ENCODE measurements around the gene GSG1L. TPM values are rescaled to one million over a fixed set of nuclear protein-coding genes. Genes with fewer than 3 reads are reported as not detected.

Gene GSG1L
- total RNA-seq, 2 experiments from 2014 or later, result not detected

DNA sequence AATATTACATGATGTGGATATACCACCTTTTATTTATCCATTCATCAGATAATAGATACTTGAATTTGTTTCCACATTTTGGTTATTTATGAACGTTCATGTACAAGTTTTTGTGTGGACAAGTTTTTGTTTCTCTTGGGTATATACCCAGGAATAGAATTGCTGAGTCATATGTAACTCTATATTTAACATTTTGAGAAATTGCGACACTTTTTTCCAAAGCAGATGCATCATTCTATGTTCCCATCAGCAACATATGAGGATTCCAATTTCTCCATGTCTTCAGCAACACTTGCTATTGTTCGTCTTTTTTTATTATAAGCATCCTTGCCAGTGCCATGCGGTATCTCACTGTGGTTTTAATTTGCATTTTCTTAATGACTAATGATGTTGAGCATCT lies 93.9 kb downstream of the GSG1L start:
- ATAC-seq, result no peak
- intact Hi-C loops (cut with micrococcal nuclease), result no loop called here
- TF ChIP-seq, protein P1, sequence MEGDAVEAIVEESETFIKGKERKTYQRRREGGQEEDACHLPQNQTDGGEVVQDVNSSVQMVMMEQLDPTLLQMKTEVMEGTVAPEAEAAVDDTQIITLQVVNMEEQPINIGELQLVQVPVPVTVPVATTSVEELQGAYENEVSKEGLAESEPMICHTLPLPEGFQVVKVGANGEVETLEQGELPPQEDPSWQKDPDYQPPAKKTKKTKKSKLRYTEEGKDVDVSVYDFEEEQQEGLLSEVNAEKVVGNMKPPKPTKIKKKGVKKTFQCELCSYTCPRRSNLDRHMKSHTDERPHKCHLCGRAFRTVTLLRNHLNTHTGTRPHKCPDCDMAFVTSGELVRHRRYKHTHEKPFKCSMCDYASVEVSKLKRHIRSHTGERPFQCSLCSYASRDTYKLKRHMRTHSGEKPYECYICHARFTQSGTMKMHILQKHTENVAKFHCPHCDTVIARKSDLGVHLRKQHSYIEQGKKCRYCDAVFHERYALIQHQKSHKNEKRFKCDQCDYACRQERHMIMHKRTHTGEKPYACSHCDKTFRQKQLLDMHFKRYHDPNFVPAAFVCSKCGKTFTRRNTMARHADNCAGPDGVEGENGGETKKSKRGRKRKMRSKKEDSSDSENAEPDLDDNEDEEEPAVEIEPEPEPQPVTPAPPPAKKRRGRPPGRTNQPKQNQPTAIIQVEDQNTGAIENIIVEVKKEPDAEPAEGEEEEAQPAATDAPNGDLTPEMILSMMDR (IDR thresholded peaks at IDR 0.05), result no peak
- peaks cover 11% of the 10 kb centered on the region for H3K27me3 Mint-ChIP-seq
- H3K9me3 Mint-ChIP-seq, result no peaks in the 10 kb centered on the region
- H3K4me3 Mint-ChIP-seq, result no peak overlapping the region
- CTCF ChIA-PET, result no interaction called here
- H3K27ac Mint-ChIP-seq, result no peak overlapping the region
- no peak for DNase-seq
- no peaks in the 10 kb centered on the region for H3K36me3 Mint-ChIP-seq (ENCODE audit: low read depth)
- H3K4me1 Mint-ChIP-seq (ENCODE audit: low read depth), result peaks cover 1% of the 10 kb centered on the region
- POLR2A ChIA-PET, result no interaction called here

DNA sequence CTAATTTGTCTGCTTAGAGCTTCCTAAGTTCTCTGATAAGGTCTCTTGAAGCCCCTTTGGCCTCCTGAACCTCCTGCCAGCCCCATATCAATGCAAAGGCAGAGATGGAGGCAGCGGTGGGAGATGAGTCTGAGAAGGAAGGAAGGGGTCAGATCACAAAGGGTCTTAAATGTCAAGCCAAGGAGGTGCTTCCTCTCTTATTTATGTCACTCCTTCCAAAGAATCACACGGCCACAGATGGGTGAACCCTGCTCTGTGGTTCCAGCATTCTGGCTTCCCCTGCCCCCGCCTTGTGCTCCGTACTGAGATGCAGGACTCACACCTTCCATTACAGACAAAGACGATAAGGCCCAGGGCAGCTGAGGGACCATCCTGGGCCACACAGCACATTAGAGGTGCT lies 96.3 kb downstream of the GSG1L start:
- POLR2A ChIA-PET, result no interaction called here

DNA sequence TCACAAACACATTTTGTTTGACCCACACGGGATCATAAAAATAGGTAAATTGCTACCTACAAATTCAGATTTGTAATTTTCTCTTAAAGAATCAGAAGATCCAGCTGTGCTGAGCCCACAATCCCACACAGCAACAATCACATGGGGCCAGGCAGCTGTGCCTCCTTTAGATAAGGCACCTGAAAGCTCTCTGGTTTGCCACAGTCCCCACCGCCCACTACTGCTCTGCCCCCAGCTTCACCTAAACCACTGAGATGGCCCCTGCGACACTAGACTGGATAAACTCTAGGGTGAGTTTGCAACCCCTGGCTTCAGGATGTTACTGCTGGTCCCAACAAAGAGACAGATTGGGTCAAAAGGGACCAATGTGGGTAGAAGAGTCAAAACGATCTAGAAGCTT lies 96.8 kb downstream of the GSG1L start:
- Mint-ChIP-seq H3K4me3 (no peak overlapping the region), H3K27me3 (peaks cover 15% of the 10 kb centered on the region), H3K4me1 (ENCODE audit: low read depth) (no peaks in the 10 kb centered on the region), H3K36me3 (ENCODE audit: low read depth) (no peaks in the 10 kb centered on the region), H3K9me3 (no peaks in the 10 kb centered on the region), H3K27ac (no peak overlapping the region)
- TF ChIP-seq, protein P1 (IDR thresholded peaks at IDR 0.05), result no peak
- ChIA-PET CTCF (no interaction called here), POLR2A (no interaction called here)
- ATAC-seq (no peak), DNase-seq (no peak)
- intact Hi-C loops (cut with micrococcal nuclease), result no loop called here

More for the DNA sequence above, 96.3 kb downstream of the GSG1L start:
- no peaks in the 10 kb centered on the region for H3K36me3 Mint-ChIP-seq (ENCODE audit: low read depth)
- DNase-seq, result no peak
- CTCF ChIA-PET, result no interaction called here
- TF ChIP-seq, protein P1 (IDR thresholded peaks at IDR 0.05), result no peak
- H3K4me3 Mint-ChIP-seq, result no peak overlapping the region
- H3K4me1 Mint-ChIP-seq (ENCODE audit: low read depth), result no peaks in the 10 kb centered on the region
- intact Hi-C loops (cut with micrococcal nuclease), result no loop called here
- peaks cover 17% of the 10 kb centered on the region for H3K27me3 Mint-ChIP-seq
- no peaks in the 10 kb centered on the region for H3K9me3 Mint-ChIP-seq
- no peak for ATAC-seq
- no peak overlapping the region for H3K27ac Mint-ChIP-seq

DNA sequence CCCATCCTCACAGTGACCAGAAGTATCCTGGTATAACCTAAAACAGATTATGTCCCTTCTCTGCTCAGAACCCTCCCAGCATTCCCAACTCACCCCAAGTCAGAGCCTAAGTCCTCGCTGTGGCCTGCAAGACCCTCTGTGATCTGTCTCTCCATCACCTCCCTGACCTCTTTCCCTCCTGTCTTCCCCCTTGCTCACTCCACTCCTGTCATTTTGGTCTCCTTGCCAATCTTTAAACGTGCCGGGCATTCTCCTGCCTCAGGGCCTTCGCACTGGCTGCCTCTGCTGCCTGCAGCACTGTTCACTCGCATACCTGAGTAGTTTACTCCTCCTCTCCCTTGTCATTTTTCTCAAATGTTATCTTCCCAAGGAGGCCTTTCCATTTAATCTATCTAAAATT lies 97.7 kb downstream of the GSG1L start:
- Mint-ChIP-seq H3K4me3 (no peak overlapping the region), H3K27me3 (peaks cover 18% of the 10 kb centered on the region), H3K4me1 (ENCODE audit: low read depth) (no peaks in the 10 kb centered on the region), H3K27ac (no peak overlapping the region), H3K9me3 (no peaks in the 10 kb centered on the region), H3K36me3 (ENCODE audit: low read depth) (no peaks in the 10 kb centered on the region)
- intact Hi-C loops (cut with micrococcal nuclease), result no loop called here
- no peak for ATAC-seq
- ChIA-PET CTCF (no interaction called here), POLR2A (no interaction called here)
- DNase-seq, result no peak
- TF ChIP-seq, protein P1 (IDR thresholded peaks at IDR 0.05), result no peak

DNA sequence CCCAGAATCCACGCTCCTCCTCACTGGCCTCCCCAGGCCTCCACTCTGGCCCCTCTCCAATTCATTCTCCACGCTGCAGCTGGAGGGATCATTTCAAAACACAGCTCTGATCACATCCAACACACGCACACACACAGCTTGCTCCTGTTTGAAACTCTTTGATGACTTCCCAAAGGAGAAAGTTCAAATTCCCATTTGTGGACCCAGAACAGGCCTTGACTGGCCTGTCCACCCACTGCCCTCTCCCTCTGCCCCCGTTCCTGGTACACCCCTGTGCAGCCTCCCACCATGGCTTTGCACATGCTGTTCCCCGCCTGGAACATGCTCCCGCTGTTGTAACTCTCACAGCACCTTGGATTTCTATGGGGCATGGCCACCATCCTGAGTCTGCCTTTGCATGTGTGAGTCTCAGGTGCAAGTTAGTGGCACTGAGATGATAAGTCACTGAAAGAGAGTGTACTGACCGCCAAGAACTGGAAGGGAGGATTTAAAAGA lies 100.0 kb downstream of the GSG1L start:
- H3K4me3 Mint-ChIP-seq, result no peak overlapping the region
- CTCF ChIA-PET, result interaction anchor here (2.0 kb wide), 1 partner anchor 9 kb away, joined by 10 read pairs; no protein-coding TSS in a partner anchor
- intact Hi-C loops (cut with micrococcal nuclease), result no loop called here
- no peak overlapping the region for H3K27ac Mint-ChIP-seq
- H3K9me3 Mint-ChIP-seq, result no peaks in the 10 kb centered on the region
- no peaks in the 10 kb centered on the region for H3K4me1 Mint-ChIP-seq (ENCODE audit: low read depth)
- no peaks in the 10 kb centered on the region for H3K36me3 Mint-ChIP-seq (ENCODE audit: low read depth)
- H3K27me3 Mint-ChIP-seq, result peaks cover 14% of the 10 kb centered on the region
- DNase-seq (no peak), ATAC-seq (no peak)
- POLR2A ChIA-PET, result no interaction called here
- TF ChIP-seq, protein P1 (IDR thresholded peaks at IDR 0.05), result no peak

Data from activated CD8-positive, alpha-beta T cell treated with anti-CD3 and anti-CD28 coated beads for 36 hours (primary cell).